GM18499 (cell line): ENCODE measurements around the gene RNU5B-1.
"Not testable (repeated sequence)": the region's sequence is repeated elsewhere in the genome, so short reads cannot be mapped to it uniquely, and the experiment has no call there.

ENCODE experiments used
- ATAC-seq: cut with Tn5 transposase; IDR thresholded peaks from one replicate; pipeline ENCODE4 v1.9.1; 2021; ENCODE audit warnings: moderate number of reproducible peaks; ENCODE audit not compliant: insufficient read depth, unreplicated experiment

The RNU5B-1 gene

GRCh38 chr15:65338823-65339222 lies 34.3 kb downstream of the RNU5B-1 start:
- ATAC-seq, result no peak

- ATAC-seq, result no peak
Observed at GRCh38 chr15:65339416-65339815, 34.9 kb downstream of the RNU5B-1 start.

GRCh38 chr15:65339920-65340319 lies 35.4 kb downstream of the RNU5B-1 start:
- ATAC-seq, result no peak

GRCh38 chr15:65342493-65342892 lies 38.0 kb downstream of the RNU5B-1 start:
- no peak for ATAC-seq

GRCh38 chr15:65343374-65343981 lies 39.0 kb downstream of the RNU5B-1 start:
- ATAC-seq, result no peak

- no peak for ATAC-seq
Observed at GRCh38 chr15:65344214-65344913, 39.9 kb downstream of the RNU5B-1 start.

- ATAC-seq, result no peak
Observed at GRCh38 chr15:65344914-65345275, 40.4 kb downstream of the RNU5B-1 start.

- ATAC-seq, result no peak
Observed at GRCh38 chr15:65346856-65347598, 42.5 kb downstream of the RNU5B-1 start.

GRCh38 chr15:65347756-65348155 lies 43.3 kb downstream of the RNU5B-1 start:
- ATAC-seq, result not testable (repeated sequence)

- ATAC-seq, result no peak
Observed at GRCh38 chr15:65349338-65349737, 44.9 kb downstream of the RNU5B-1 start.

- ATAC-seq, result not testable (repeated sequence)
Observed at GRCh38 chr15:65351972-65352371, 47.5 kb downstream of the RNU5B-1 start.
